Measurements from ENCODE around the gene PNPLA1.
A peak's percentile ranks its signal among the peaks of the same experiment; 100 is the strongest.

Gene PNPLA1

DNA sequence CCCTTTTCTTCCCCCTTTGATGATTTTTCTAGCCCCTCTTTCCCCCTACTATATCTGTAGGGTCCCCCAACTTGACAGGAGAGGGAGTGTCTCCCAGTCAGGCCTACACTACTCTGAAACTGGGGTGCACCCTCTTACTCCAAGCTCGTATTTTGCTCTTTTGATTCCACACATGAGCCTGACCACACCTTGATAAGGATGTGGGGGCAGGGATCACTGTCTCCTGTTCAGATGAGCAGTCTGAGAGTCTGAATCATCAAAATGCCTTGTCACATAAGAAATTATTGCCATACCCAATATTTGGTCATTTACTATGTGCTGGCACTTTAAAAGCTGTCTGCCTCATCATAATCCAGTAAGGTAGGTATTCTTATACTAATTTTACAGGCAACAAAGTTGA lies 15.9 kb downstream of the PNPLA1 start:
- no peak for DNase-seq

GRCh38 chr6:36286858-36287257 lies 17.0 kb downstream of the PNPLA1 start:
- DNase-seq = no peak

DNA sequence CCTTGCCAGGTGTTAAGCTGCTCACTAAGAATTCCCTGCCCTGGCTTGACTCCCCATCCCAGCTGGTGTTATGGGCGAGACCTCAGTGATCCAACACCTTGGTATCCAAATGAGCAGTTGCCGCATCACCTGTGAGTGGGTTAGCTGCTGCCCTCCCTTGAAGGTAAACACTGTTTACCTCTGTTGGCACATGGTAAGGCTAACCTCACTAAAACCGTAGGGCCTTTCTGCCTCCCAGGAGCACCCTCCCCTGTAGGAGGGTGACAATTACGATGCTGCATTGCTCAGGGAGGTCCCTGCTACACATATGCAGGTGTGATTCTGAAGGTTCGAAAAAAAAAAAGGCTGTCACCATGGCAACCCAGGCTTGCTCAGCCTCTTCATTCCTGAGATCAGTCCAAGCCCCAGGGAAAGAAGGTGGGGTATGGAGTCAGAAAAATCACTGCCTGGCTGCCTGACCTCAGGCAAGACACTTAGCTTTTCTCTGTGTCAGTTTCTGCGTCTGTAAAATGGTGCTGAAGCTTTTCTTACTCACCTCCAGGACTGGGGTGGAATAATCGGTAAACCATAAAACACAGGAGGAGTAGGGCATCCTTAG lies 19.5 kb downstream of the PNPLA1 start:
- DNase-seq = no peak

DNA sequence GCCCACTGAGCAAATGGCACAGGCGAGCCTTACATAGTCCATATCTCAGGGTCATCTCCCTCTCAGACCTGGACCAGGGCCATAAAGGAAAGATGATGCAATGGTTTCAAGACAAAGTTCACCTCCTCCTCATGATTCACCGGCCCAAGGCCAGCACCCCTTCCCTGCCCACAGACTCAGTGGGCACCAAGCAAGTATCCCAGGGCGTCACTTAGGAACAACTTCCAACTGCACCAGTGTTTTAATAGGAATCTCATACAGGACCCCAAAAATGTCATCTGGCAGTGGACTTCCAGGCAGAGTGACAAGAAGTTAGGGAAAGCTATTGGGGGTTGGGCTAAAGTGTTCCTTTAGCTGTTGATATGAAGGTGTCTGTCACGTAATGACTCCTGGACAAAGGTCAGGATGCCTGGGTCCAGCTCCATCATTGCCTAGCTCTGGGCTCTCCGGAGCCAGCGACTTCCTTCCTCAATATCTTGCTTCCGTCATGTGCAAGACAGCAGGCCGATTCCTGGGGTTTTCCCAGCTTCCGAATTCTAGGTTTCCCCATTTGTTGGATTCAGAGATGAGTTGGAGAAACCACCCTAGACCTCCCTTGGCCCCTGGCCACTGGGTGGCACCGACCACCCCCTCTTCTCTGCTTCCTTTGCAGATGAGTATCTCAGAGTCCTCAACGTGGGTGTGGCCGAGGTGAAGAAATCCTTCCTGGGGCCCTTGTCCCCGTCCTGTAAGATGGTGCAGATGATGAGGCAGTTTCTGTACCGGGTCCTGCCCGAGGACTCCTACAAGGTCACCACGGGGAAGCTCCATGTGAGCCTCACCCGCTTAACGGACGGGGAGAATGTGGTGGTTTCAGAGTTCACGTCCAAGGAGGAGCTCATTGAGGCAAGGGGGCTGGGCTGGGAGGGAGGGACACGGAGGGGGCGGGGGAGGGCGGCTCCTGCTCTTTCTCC lies 21.1 kb downstream of the PNPLA1 start:
- DNase-seq = no peak

DNA sequence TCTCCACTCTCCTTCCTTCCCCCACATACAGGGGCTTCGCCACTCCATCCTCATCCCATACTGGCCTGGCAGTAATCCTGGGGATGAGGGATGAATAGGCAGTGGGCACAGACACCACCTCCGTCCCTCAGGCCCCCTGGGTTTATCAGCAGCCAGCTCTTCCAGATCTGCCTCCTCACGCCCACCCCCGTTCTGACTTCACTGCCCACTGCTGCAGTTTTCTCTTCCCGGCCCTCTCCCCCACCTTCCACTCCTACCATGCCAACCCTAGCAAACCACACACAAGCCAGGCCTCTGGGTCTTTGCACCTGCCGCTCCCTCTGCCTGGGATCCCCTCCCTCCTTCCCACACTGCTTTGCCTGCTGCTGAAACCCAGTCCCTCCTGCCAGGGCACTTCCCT lies 22.3 kb downstream of the PNPLA1 start:
- no peak for DNase-seq

DNA sequence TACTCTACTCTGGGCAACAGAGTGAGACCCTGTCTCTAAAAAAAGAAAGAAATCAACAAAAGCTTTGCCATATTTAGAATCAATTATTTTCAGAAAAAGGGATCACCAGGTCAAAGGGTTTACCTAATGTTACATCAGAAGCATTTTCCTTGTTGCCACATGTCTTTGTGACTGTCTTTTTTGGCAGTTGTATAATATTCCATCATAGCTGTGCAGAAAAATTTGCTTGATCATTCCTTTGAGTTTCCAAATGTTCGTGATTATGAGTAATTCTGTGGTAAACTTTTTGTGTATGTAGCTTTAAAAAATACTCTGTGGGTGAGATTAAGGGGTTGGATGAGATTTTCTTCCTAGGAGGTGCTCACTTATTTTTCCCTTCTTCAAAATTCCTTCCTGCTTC lies 26.4 kb downstream of the PNPLA1 start:
- no peak for DNase-seq

- DNase-seq = no peak
These were observed 27.2 kb downstream of the PNPLA1 start for GRCh38 chr6:36297051-36297450.

DNA sequence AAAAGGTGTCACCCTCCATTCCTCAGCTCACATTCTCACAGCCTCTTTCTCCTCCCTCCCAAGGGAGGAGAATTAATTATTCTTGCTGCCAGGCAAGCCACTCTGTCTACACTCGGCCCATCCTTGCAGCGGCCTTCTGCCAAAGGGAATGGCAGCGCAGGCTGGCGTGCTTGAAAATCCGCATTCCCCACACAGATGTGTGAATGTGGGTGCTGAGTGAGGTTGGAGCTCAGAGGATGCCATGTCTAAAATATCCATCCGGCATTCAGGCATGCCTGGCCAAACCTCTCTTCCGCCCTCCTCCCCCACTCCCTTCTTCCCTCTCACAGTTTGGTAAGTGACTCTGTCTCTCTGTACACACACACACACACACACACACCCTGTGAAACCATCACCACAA lies 27.7 kb downstream of the PNPLA1 start:
- no peak for DNase-seq

GRCh38 chr6:36298027-36298426 lies 28.2 kb downstream of the PNPLA1 start:
- no peak for DNase-seq

- DNase-seq = no peak
These were observed 31.3 kb downstream of the PNPLA1 start for GRCh38 chr6:36301085-36301658.

- DNase-seq = no peak
These were observed 31.9 kb downstream of the PNPLA1 start for GRCh38 chr6:36301781-36302180.

DNA sequence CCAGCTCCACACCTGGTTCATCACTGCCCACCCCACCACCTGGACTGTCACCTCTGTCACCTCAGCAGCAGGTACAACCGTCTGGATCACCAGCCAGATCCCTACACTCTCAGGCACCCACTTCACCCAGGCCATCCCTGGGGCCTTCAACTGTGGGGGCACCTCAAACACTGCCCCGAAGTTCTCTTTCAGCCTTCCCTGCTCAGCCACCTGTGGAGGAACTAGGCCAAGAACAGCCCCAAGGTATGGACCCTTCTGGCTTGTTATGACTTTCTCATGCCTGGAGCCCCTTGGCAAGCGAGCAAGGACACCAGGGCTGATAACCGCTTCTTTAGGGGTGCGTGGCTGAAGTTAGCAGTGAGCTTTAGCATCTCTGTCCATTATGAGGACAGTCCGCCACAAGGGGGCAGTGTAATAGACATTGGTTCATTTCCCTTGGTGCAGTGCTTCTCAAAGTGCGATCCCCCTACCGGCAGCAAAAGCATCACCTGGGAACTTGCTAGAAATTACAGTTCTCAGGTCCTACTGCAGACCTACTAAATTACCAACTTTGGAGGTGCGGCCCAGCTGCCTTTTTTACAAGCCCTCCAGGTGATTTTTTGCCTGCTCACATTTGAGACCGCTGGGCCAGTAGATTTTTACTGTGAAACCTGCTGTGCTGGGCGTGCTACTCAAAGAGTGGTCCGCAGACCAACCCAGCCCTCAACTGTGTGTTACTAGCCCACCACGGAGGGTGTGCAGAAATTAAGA lies 32.5 kb downstream of the PNPLA1 start:
- peak; percentile 19 for DNase-seq

- DNase-seq = no peak
These were observed 36.0 kb downstream of the PNPLA1 start for GRCh38 chr6:36305885-36306284.

- no peak for DNase-seq
These were observed 36.5 kb downstream of the PNPLA1 start for GRCh38 chr6:36306375-36306774.

- no peak for DNase-seq
These were observed 38.7 kb downstream of the PNPLA1 start for GRCh38 chr6:36308514-36308913.

DNA sequence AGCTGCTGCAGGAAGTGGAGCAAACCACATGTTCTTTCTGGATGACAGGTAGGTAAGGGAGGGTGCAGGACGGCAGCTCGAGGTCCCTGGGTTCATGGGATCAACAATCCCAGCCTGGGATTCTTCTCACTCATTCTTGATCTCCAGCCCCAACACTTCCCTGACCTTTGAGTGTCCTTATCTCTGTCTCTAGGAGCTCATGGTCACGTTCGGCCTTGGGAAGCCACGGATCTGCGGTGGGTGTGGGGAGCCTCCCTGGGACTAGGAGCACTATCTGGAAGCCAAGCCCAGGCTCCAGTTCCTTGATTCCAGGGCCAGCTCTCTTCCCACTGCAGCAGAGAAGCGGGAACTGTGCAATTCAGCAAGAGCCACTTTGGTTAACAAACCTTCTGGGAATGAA lies 39.3 kb downstream of the PNPLA1 start:
- no peak for DNase-seq

DNA sequence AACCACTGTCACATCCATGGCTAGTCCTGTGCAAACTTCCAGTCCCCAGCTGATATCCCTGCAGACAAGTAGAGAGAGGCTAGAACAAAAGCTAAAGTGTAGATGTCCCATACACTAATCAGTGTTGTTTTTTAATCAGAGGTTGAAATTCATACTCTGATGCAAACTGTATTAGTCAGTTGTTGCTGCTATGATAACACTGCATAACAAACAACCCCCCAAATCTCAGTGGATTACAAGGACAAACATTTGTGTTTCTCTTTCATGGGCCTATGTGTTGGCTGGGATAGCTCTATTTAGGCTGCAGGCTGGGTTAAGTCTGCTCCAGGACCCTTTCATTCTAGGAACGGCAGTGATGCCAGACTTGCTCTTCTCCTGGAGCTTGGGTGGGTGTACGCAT lies 40.0 kb downstream of the PNPLA1 start:
- no peak for DNase-seq

DNA sequence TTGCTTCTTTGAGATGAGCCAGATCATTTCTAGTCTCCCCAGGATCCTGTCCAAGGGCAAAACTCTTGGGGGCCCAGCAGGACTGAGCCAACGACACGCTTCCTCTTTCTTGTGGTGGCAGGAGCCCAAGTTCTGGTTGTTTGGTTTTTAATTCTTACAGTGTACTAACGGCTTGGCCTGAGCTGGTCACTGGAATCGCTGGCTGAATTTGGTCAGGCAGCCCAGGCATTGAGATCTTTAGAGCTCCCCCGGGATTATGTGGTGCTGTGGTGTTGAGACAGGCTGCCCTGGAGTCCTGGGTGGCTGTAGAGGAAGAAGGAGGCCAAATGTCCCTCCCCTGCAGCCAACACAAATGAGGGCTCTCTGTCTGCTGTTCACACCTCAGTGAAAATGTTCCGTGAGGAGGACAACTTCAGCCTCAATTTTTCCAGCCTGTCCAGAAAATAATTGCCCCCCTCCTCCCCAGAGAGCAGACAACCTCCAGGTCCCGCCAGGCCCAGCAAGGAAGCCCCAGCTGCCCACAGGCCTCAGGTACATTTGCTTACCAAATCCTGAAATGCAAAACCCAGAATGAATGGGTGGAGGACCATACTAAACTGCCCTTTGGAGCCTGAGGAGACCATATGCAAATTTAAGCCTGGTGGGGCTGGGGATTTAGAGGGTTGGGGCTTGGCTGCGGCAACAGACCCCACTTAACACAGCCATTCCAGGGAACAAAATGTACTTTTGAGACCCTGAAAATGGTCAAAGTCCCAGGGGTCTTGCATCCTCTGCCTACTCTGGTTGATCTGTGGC lies 43.2 kb downstream of the PNPLA1 start:
- no peak for DNase-seq

DNA sequence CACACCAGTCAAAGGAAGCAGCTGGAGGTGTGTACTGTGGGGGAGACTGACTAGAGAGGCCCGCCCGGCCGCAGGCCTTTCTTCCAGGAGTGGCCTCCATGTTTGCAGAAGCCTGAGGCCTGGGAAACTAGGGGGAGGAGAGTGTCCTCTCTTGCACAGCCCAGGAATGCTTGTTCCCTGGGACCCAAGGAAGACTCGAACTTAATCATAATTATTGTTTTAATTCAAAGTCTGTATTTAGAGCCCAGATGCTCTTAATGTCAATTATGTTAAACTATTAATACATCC lies 43.7 kb downstream of the PNPLA1 start:
- no peak for DNase-seq

DNA sequence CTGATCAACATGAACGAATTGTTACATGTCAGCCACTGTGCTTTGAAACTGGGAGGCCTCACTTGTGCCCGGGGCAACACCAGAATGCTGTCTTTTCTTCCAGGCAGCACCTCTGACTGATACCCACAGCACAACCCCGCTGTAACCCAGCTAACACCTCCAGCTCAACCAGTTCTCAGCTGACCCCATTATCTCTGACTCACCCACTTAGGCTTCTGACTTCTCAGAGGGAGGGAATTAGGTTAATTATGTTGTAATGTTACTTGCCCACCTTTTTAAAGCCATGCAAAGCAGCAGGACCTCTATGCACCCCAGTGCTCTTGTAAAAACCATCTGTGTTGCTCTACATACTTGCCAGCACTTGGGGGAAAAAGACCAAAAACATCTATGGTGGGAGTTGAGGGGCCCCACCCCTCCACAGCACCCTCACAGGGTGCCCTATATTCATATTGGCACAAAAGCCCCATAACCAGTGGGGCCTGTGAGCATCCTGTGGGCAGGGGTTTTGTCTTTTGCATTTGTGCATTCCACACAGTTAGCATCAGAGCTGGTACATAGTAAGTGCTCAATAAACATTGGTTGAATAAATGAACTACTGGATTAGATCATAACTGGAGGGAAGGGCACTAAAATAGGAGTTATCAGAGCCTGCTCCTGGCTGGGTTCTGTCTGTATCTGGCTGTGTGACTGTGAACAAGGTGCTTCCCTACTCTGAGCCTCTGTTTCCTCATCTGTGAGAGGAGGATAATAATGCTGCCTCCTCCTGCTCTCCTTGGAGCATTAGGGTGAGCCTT lies 44.6 kb downstream of the PNPLA1 start:
- no peak for DNase-seq

- DNase-seq = no peak
These were observed 46.1 kb downstream of the PNPLA1 start for GRCh38 chr6:36315921-36316320.

GRCh38 chr6:36317623-36318022 lies 47.8 kb downstream of the PNPLA1 start:
- DNase-seq = no peak
